AG08395 (cell line): ENCODE results near the gene ZNF286A.
"Not testable (repeated sequence)": the region's sequence is repeated elsewhere in the genome, so short reads cannot be mapped to it uniquely, and the experiment has no call there.

Source experiments
- DNase-seq: peaks from one replicate; pipeline ENCODE4 v3.0.0; 2012; ENCODE audit warnings: mixed read lengths, low spot score

ZNF286A gene

GRCh38 chr17:15699413-15699924 lies at the start of gene ZNF286A:
ZNF286A (plus strand) TSS chr17:15699752; CDS start chr17:15700330, 578 bp downstream.
- DNase-seq = peak; percentile 97

DNA sequence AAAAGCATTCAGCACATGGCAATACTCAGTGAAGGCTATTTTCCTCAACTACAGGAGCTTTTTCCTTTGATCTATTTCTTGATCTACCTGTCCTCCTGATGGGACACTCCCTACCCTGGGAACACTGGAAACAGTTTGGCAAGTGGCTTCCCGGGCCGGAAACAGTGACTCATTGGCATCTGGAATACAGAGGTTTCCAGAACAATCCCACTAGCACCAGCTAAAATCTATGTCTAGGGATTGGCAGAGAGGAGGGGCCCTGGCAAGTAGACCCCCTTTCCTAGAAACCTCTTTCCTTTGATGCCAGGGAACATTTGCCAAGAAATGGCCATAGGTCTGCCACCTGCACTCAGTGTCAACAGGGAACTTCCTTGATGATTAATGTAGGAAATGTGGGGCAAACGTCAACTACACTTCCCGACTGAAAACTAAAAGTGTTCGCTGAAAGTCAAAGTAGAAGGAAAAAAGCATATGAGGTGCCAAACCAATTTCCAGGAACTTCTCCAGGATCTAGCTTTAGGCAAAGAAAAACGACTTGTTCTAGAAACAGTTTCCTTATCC lies 49.6 kb upstream of the ZNF286A start:
- peak; percentile 40 for DNase-seq

DNA sequence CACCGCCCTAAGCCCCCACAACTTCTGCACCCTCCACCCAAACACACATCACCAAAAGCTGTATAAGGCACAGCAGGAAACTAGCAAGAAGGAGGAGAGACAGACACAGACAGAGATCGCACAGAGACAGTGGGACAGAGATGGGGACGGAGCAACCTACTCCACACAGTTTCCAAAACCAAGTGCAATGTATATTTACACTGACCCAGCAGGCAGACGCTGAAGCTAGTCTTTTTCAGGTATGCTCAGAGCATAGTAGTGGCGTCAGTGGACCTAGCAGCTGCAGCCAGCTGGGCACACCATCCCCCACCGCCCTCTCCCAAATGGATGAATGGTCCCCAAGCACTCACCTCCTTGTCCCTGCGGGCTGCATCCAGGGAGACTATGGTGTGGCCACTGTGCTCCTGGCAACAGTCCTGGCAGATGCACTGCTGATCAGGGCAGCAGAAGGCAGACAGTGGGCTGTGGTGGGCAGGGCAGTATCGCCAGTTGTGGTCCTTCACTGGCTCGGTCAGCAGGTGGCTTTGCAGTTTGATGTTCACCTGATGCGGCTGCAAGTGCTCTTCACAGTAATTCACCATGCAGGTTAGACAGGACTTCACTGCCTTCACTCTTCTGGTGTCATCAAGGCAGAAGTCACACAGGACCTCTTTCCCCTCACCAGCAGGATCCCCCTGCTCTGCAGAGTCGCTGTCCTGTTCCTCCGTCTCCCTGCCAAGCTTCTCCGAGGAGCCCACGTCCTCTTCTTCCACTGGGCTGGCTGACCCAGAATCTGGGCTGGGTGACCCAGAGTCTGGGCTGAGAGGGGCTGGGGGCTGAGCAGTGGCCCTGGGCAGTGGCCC lies 48.6 kb upstream of the ZNF286A start:
- no peak for DNase-seq

GRCh38 chr17:15651583-15652110 lies 47.9 kb upstream of the ZNF286A start:
- DNase-seq = peak; percentile 97

DNA sequence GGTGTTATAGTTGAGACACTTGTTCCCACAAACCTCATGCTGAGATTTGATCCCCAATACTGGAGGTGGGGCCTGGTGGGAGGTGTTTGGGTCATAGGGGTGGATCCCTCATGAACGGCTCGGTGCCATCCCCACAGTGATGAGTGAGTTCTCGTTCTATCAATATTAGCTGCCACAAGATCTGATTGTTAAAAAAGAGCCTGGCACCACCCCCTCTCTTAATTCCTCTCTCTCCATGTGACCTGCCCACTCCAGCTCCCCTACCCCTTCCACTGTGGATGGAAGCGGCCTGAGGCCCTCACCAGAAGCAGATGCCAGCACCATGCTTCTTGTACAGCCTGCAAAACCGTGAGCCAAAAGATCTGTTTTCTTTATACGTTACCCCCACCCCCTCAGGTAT lies 46.6 kb upstream of the ZNF286A start:
- DNase-seq = no peak

DNA sequence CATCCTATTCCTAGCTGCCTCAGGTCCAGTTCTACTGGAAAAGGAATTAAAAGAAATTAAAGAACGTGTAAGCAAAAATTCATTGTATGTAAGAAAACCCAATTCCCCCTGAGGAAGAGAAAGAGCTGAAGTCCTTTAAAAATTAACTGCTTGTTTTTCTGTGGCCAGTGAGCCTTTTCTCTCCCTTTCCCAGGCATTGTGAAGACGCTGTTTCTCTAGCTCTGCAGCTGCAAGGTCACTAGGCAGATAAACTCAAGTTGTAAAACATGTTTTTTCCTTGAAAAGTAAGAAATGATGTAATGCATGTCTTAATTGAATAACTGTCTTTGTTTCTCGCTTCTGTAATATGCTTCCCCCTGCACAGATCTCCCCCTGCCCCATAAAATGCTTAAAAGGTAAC lies 45.2 kb upstream of the ZNF286A start:
- DNase-seq = not testable (repeated sequence)

GRCh38 chr17:15654886-15655561 lies 44.5 kb upstream of the ZNF286A start:
- DNase-seq = no peak

GRCh38 chr17:15657868-15658267 lies 41.7 kb upstream of the ZNF286A start:
- no peak for DNase-seq

DNA sequence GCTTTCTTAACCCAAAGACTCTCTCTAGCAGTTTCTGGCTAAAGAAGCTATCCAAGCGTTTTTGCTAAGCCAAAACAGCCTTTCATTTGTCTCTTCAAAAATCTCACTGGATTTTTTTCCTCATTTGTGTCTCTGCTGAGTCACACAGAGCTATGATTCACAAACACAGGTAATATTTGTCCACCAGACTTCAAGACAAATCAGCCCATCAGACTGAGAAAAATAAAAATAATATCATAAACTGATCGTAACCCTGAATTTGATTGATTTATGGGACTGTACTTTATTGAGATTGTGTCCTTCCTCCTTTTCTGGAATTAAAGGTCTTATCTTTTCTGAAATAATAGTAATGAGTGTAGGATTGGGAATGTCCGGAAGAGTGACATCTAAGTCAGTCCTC lies 41.3 kb upstream of the ZNF286A start:
- DNase-seq = no peak

DNA sequence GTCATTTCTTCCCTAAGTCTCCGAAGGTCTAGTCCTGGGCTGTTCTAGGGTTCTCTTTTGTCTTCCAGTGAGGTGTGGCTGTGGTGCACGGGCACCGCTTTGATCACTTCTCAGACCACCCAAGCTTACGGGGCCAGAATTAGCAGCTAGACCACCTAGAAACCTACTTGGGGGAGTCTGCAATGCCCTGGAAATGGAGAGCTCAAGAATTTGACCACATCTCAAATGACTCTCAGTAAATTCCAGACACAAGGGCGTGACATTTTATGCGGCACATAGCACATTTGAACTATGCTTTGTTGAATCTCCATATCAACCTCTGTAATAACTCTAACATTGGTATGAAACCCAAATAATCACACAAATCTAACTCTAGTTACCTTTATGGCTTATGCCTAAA lies 40.3 kb upstream of the ZNF286A start:
- DNase-seq = no peak

DNA sequence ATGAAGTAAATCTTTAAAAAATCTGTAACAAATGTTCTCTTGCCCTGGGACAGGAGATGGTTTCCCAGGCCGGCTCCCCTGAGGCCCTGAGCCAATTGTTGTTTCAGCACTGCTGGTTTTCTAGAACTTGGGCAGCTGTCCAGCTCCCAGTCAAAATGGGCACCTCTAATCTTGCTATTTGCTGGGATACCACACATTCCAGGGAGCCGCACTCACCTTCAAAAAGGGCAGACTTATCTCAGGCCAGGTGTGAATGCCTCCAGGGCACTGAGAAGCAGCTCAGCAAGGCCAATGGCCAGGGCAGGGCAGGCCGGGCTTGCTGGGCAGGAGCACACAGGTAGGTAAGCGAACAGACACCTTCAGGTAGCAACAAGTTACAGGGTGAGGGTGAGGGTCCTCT lies 39.9 kb upstream of the ZNF286A start:
- no peak for DNase-seq

GRCh38 chr17:15660077-15660476 lies 39.5 kb upstream of the ZNF286A start:
- DNase-seq = no peak

GRCh38 chr17:15662681-15663080 lies 36.9 kb upstream of the ZNF286A start:
- no peak for DNase-seq

DNA sequence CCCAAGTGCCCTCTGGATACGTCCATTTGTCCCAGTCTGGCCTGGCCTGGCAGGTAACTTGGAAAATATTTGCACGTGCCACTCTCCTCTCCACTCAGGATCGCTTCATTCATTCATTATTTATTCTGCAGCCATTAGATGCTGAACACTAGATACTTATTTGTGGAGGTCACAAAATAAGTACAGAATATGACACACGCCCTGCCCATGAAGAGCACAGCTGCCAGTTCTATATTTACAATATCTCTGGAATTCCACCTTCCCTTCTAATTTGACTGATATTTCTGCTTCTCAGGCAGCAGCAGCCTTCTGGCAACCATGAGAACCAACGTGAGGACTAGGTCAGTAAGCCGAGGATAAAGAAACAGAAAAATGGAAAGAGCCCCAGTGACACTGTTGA lies 36.4 kb upstream of the ZNF286A start:
- DNase-seq = no peak

- no peak for DNase-seq
Measured at GRCh38 chr17:15663691-15664090, 35.9 kb upstream of the ZNF286A start.

DNA sequence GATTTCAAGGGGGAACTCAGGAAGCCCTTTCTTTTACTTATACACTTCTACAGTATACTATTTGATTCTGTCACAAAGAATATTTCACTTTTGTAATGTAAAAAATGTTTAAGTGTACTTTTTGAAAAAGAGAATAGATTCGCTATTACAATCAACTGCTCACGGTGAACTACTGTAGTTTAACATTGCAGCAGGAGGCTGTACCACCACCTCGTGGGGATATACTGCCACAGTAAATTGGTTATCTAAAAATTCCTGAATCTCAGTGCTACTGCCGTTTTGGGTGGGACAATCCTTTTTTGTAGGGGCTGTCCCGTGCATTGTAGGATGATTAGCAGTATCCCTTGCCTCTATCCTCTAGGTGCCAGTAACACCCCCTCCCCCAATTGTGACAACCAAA lies 30.0 kb upstream of the ZNF286A start:
- DNase-seq = not testable (repeated sequence)

GRCh38 chr17:15674640-15675039 lies 24.9 kb upstream of the ZNF286A start:
- DNase-seq = not testable (repeated sequence)

DNA sequence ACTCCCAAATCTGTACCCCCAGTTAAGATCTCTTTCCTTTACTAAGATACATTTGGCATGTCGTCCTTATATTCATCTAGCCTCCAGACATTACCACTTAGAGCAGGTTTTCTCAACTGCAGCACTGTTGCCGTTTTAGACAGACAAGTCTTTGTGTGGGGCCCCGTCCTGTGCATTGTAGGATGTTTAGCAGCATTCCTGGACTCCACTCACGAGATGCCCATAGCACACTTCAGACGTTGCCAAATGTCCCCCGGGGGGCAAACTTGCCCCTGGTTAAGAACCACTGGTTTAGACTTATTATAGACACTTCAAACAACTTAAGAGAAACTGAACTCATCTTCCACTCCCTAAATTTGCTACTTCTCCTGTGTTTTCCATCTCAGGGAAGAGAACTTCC lies 23.6 kb upstream of the ZNF286A start:
- not testable (repeated sequence) for DNase-seq

DNA sequence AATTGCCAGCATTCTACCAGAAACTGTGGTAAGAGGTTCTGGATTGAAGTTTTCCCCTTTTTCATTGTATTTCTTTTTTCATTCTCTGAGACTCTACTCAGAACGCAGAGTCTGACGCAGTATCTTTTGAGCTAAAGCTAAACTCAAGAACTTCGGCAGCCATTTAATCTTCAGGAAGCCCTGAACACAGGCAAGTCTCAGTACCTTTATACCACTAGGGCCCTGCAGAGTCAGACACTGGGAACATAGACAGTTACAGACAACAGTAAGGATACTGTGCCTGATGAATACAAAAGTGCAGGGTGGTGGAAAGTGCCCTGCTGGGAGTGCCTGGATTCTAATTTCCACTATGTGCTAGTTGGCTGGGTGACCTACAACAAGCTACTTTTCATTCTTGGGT lies 16.4 kb upstream of the ZNF286A start:
- DNase-seq = not testable (repeated sequence)

DNA sequence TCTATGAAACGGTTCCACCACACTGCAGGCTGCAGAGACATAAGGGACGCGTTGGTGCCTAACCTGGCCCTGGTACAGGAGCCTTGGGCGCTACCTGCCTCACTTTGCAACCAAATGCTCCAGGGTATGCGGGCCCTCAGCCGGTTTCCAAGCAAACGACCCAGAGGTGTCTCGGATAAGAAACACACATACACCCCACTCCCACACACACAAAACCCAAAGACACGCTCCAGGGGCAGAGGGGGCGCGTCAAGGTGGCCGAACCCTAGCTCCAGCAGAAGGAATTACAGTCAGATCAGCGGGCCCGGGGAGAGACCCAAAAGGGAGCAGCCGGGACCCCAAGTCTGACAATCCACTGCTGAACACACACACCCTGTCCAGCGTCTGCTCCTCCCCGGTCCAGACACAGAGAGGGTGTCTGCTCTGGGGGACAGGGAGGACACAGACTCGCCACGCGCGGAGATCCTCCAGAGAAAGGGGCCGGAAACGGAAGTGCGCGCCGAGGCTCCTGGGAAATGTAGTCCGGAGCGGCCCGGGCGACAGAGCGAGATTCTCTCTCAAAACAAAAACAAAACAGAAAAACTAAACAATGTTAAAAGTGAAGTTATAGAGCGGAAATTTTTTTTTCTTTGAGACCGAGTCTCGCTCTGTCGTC lies 15.6 kb upstream of the ZNF286A start, which contains the start of gene TRIM16:
Gene TRIM16 (minus strand): TSS at position 488 of the 655 bp plus-strand sequence. CDS start 32,702 bp downstream, outside the sequence.
- DNase-seq = peak; percentile 60

GRCh38 chr17:15687494-15687893 lies 12.1 kb upstream of the ZNF286A start:
- DNase-seq = not testable (repeated sequence)

DNA sequence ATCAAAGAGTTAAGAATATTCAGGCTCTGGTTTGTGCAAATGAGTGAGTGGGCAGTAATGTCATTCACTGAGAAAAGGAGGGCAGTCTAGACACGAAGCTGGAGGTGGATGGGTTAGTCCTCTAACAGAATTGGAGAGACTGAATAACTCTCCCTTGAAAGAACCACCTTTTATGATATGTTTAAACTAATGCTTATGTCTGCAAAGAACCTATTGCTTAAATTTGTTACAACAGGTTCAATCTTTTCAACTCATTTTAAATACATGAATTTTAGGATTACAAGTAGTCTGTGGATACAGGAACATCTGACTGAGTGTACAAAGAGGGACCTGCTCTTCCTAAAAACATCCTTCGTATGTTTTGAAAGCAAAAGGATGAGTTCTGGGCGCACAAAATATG lies 585 bp upstream of the ZNF286A start:
- DNase-seq = not testable (repeated sequence)
